PC-3 (cell line): ENCODE data around the gene GMNC.

Source experiments
- CTCF ChIP-seq: fragments of 300-600 bp; sonication (generic); conservative IDR thresholded peaks from 2 replicates; pipeline ENCODE4 v1.5.1; 2017; ENCODE audit warnings: antibody characterized with exemption, low read depth, mild to moderate bottlenecking, low read length
- EZH2 ChIP-seq: fragments of 300-600 bp; sonication (generic); IDR thresholded peaks from one replicate; pipeline ENCODE4 v1.6.1; 2017; ENCODE audit warnings: antibody characterized with exemption, mild to moderate bottlenecking, low read length; ENCODE audit not compliant: unreplicated experiment
- EZH2phosphoT487 ChIP-seq: fragments of 300-600 bp; sonication (generic); IDR thresholded peaks from 2 replicates; pipeline ENCODE4 v1.6.1; 2018; ENCODE audit warnings: mild to moderate bottlenecking, antibody characterized with exemption, low read length, borderline replicate concordance

- TF ChIP-seq EZH2 (no peak), CTCF (peak; percentile 59), EZH2phosphoT487 (no peak)
Measured at GRCh38 chr3:190865828-190866227, 3.3 kb upstream of the GMNC start.
